Measurements from ENCODE around the gene RANGAP1. TPM values are rescaled to one million over a fixed set of nuclear protein-coding genes. Genes with fewer than 3 reads are reported as not detected.
A peak's percentile ranks its signal among the peaks of the same experiment; 100 is the strongest.

Gene RANGAP1
- total RNA-seq, 6 donors from 2014 or later: 27.0 to 60.8 (median 52.4) TPM

DNA sequence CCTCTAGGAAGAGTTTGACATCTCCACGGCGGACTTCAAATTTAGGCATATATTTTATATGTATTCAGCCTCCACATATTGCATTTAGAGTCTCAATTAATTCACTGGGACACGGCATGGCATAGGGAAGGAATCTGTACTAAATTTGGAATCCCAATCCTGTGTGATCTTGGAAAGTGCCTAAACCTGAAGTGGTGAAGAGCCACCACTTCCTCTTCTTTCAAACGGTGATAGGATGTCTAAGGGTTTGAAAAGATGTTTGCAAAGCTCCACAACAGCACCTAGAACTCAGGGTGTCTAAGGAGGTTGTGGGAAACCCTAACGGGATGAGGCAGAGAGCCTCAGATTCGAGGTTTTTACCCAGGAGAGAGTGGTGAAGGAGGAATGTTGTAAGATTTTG, 81.9 kb downstream of the RANGAP1 start:
- H3K27ac ChIP-seq: no peak overlapping the region
- TF ChIP-seq POLR2AphosphoS5 (IDR thresholded peaks at IDR 0.05) (no peak), EP300 (IDR thresholded peaks at IDR 0.05) (no peak), POLR2A (IDR thresholded peaks at IDR 0.05) (no peak)
- TF ChIP-seq, protein P1, sequence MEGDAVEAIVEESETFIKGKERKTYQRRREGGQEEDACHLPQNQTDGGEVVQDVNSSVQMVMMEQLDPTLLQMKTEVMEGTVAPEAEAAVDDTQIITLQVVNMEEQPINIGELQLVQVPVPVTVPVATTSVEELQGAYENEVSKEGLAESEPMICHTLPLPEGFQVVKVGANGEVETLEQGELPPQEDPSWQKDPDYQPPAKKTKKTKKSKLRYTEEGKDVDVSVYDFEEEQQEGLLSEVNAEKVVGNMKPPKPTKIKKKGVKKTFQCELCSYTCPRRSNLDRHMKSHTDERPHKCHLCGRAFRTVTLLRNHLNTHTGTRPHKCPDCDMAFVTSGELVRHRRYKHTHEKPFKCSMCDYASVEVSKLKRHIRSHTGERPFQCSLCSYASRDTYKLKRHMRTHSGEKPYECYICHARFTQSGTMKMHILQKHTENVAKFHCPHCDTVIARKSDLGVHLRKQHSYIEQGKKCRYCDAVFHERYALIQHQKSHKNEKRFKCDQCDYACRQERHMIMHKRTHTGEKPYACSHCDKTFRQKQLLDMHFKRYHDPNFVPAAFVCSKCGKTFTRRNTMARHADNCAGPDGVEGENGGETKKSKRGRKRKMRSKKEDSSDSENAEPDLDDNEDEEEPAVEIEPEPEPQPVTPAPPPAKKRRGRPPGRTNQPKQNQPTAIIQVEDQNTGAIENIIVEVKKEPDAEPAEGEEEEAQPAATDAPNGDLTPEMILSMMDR (IDR thresholded peaks at IDR 0.05): no peak
- ATAC-seq (ENCODE audit: low FRiP score in 2 of 2) (no peak), DNase-seq (no peak)
- peaks cover 8 to 20% (median 12%) of the 10 kb centered on the region in 4 donors for H3K4me1 ChIP-seq
- no peak overlapping the region for H3K4me3 ChIP-seq
- H3K36me3 ChIP-seq: peaks cover 0 to 9% (median 0%) of the 10 kb centered on the region in 4 donors
- 66 to 67% methylated on average over 6 of the region's 6 CpGs for WGBS, 2 donors
- H3K9me3 ChIP-seq: no peaks in the 10 kb centered on the region
- H3K27me3 ChIP-seq: no peaks in the 10 kb centered on the region

DNA sequence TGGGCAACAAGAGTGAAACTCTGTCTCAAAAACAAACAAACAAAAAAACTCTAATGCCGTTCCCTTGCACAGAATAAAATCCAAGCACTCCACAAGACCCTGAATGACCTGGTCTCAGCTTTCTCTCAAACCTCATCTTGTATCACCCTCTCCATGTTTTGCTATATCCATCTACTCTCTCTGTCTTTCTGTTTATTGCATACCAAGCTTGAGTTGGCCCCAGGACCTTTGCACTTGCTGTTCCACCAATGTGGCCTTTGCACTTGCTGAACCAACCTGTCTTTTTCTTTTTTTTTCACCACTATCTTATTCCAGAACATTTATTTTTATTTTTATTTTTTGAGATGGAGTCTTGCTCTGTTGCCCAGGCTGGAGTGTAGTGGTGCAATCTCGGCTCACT, 82.9 kb downstream of the RANGAP1 start:
- no peak for TF ChIP-seq POLR2AphosphoS5 (IDR thresholded peaks at IDR 0.05)
- TF ChIP-seq, protein P1 (IDR thresholded peaks at IDR 0.05): no peak
- no peak for TF ChIP-seq POLR2A (IDR thresholded peaks at IDR 0.05)

DNA sequence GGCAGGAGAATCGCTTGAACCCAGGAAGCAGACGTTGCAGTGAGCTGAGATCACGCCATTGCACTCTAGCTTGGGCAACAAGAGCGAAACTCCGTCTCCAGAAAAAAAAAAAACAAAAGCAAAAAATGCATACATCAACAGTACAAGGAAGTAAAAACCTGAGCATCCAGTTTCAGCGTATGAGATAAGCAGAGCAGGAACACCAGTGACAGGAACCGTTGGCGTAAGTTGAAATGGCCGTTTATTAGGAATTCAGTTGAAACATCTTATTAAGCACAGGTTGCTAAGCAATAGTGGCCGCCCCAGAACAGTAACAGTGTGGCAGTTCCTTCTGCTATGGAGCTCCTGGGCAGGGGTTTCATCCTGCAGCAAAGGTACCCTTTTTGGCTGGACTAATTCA, 84.8 kb downstream of the RANGAP1 start:
- no peak overlapping the region for H3K4me3 ChIP-seq
- 48 to 49% methylated on average over 10 of the region's 10 CpGs for WGBS, 2 donors
- no peak for DNase-seq

More for the DNA sequence above, 82.9 kb downstream of the RANGAP1 start:
- Histone ChIP-seq H3K27me3 (no peaks in the 10 kb centered on the region), H3K36me3 (peaks cover 0 to 5% (median 0%) of the 10 kb centered on the region in 4 donors), H3K9me3 (no peaks in the 10 kb centered on the region), H3K4me1 (peaks cover 12 to 28% (median 18%) of the 10 kb centered on the region in 4 donors), H3K4me3 (no peak overlapping the region), H3K27ac (no peak overlapping the region)
- DNase-seq (no peak), ATAC-seq (ENCODE audit: low FRiP score in 2 of 2) (no peak)
- 88 to 93% methylated on average over 2 of the region's 2 CpGs for WGBS, 2 donors

GRCh38 chr22:41198027-41198580, 87.9 kb downstream of the RANGAP1 start:
- no peaks in the 10 kb centered on the region for H3K27me3 ChIP-seq
- ATAC-seq (ENCODE audit: low FRiP score in 2 of 2) (peak in 1 of 2 donors; percentile 42), DNase-seq (peak in 1 of 2 donors; percentile 59)
- TF ChIP-seq, protein P1 (IDR thresholded peaks at IDR 0.05): no peak
- no peak for TF ChIP-seq POLR2A (IDR thresholded peaks at IDR 0.05)
- no peak for TF ChIP-seq EP300 (IDR thresholded peaks at IDR 0.05)
- TF ChIP-seq POLR2AphosphoS5 (IDR thresholded peaks at IDR 0.05): no peak
- peak overlapping the region in 3 of 4 donors; percentile 73 to 80 (median 78) for H3K27ac ChIP-seq
- peak overlapping the region; percentile 85 to 91 (median 89) for H3K4me3 ChIP-seq
- no peaks in the 10 kb centered on the region for H3K36me3 ChIP-seq
- H3K9me3 ChIP-seq: no peaks in the 10 kb centered on the region
- 1% methylated on average over 9 of the region's 9 CpGs for WGBS, 2 donors
- peaks cover 7 to 21% (median 15%) of the 10 kb centered on the region in 4 donors for H3K4me1 ChIP-seq

More for the DNA sequence above, 84.8 kb downstream of the RANGAP1 start:
- Histone ChIP-seq H3K27me3 (no peaks in the 10 kb centered on the region), H3K9me3 (no peaks in the 10 kb centered on the region), H3K36me3 (no peaks in the 10 kb centered on the region), H3K27ac (no peak overlapping the region), H3K4me1 (peaks cover 12 to 35% (median 24%) of the 10 kb centered on the region in 4 donors)
- TF ChIP-seq, protein P1 (IDR thresholded peaks at IDR 0.05): no peak
- no peak for TF ChIP-seq POLR2A (IDR thresholded peaks at IDR 0.05)
- TF ChIP-seq EP300 (IDR thresholded peaks at IDR 0.05): no peak
- no peak for TF ChIP-seq POLR2AphosphoS5 (IDR thresholded peaks at IDR 0.05)
- no peak for ATAC-seq (ENCODE audit: low FRiP score in 2 of 2)
